ENCODE measurements around the gene PDE6H.

The PDE6H gene

DNA sequence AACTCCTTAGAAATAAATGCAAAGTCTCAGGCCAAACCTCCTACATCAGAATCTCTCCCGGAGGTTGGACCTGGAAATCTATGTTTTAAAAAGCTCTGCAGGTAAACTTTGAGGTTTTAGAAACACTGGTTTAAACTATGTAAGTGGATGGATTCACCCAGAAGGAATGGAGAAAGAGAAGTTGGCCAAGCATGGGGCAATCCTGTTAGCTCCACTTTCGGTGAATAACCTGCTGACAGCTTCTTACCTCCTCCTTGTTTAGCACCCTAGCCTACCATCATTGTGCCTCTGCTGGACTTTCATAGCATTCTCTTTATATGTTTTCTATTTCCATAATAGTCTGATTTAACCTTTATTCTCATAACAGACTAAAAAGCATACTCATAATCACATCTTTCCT, 8.4 kb upstream of the PDE6H start:
- DNase-seq, result no peak
- H3K4me3 ChIP-seq (ENCODE audit: low read depth, low read length), result no peak overlapping the region
- H3K27ac ChIP-seq, result no peak overlapping the region
- no peaks in the 10 kb centered on the region for H3K27me3 ChIP-seq (replicated peaks)
- in situ Hi-C loops (cut with HindIII; ENCODE audit: low pct_ligation_motif_present, low sequenced_read_pairs), result no loop called here
- TF ChIP-seq, protein P1, sequence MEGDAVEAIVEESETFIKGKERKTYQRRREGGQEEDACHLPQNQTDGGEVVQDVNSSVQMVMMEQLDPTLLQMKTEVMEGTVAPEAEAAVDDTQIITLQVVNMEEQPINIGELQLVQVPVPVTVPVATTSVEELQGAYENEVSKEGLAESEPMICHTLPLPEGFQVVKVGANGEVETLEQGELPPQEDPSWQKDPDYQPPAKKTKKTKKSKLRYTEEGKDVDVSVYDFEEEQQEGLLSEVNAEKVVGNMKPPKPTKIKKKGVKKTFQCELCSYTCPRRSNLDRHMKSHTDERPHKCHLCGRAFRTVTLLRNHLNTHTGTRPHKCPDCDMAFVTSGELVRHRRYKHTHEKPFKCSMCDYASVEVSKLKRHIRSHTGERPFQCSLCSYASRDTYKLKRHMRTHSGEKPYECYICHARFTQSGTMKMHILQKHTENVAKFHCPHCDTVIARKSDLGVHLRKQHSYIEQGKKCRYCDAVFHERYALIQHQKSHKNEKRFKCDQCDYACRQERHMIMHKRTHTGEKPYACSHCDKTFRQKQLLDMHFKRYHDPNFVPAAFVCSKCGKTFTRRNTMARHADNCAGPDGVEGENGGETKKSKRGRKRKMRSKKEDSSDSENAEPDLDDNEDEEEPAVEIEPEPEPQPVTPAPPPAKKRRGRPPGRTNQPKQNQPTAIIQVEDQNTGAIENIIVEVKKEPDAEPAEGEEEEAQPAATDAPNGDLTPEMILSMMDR (IDR thresholded peaks at IDR 0.05; ENCODE audit: low read depth, low read length, missing control alignments), result no peak
- no peaks in the 10 kb centered on the region for H3K36me3 ChIP-seq (replicated peaks)

- Histone ChIP-seq H3K4me3 (ENCODE audit: low read depth, low read length) (no peak overlapping the region), H3K27me3 (replicated peaks) (no peaks in the 10 kb centered on the region), H3K27ac (no peak overlapping the region), H3K36me3 (replicated peaks) (no peaks in the 10 kb centered on the region)
- in situ Hi-C loops (cut with HindIII; ENCODE audit: low pct_ligation_motif_present, low sequenced_read_pairs), result no loop called here
- TF ChIP-seq, protein P1 (IDR thresholded peaks at IDR 0.05; ENCODE audit: low read depth, low read length, missing control alignments), result no peak
- DNase-seq, result no peak
Observed at GRCh38 chr12:14965221-14965620, 7.6 kb upstream of the PDE6H start.

GRCh38 chr12:14968478-14968877, 4.4 kb upstream of the PDE6H start:
- in situ Hi-C loops (cut with HindIII; ENCODE audit: low pct_ligation_motif_present, low sequenced_read_pairs), result no loop called here
- Histone ChIP-seq H3K4me3 (ENCODE audit: low read depth, low read length) (no peak overlapping the region), H3K36me3 (replicated peaks) (no peaks in the 10 kb centered on the region), H3K27me3 (replicated peaks) (no peaks in the 10 kb centered on the region), H3K27ac (no peak overlapping the region)
- no peak for DNase-seq
- TF ChIP-seq, protein P1 (IDR thresholded peaks at IDR 0.05; ENCODE audit: low read depth, low read length, missing control alignments), result no peak

GRCh38 chr12:14970473-14970872, 2.4 kb upstream of the PDE6H start:
- TF ChIP-seq, protein P1 (IDR thresholded peaks at IDR 0.05; ENCODE audit: low read depth, low read length, missing control alignments), result no peak
- no peak overlapping the region for H3K4me3 ChIP-seq (ENCODE audit: low read depth, low read length)
- H3K27me3 ChIP-seq (replicated peaks), result no peaks in the 10 kb centered on the region
- H3K27ac ChIP-seq, result no peak overlapping the region
- H3K36me3 ChIP-seq (replicated peaks), result no peaks in the 10 kb centered on the region
- DNase-seq, result no peak
- in situ Hi-C loops (cut with HindIII; ENCODE audit: low pct_ligation_motif_present, low sequenced_read_pairs), result no loop called here

GRCh38 chr12:14974633-14975032, 1.8 kb downstream of the PDE6H start:
- in situ Hi-C loops (cut with HindIII; ENCODE audit: low pct_ligation_motif_present, low sequenced_read_pairs), result no loop called here
- TF ChIP-seq, protein P1 (IDR thresholded peaks at IDR 0.05; ENCODE audit: low read depth, low read length, missing control alignments), result no peak
- DNase-seq, result no peak
- no peaks in the 10 kb centered on the region for H3K27me3 ChIP-seq (replicated peaks)
- no peak overlapping the region for H3K27ac ChIP-seq
- H3K4me3 ChIP-seq (ENCODE audit: low read depth, low read length), result no peak overlapping the region
- no peaks in the 10 kb centered on the region for H3K36me3 ChIP-seq (replicated peaks)

DNA sequence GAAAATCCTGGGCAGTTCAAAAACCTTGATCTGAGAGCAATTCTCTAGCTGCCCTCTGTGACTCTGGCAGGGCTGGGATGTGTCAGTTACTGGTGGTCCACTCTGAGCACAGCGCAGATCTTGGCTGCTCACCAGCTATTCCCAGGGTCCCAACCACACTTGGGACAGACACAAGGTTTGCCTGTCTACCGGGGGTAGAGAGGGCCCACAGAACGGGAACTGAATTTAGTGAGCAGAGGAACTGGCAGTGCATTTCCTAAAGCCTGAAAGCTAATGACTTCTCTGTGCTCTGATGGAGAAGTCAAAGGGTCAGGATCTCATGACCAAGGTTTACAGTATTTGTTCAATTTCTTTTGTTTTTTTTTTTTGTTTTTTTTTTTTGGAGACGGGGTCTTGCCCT, 2.6 kb downstream of the PDE6H start:
- TF ChIP-seq, protein P1 (IDR thresholded peaks at IDR 0.05; ENCODE audit: low read depth, low read length, missing control alignments), result no peak
- no peaks in the 10 kb centered on the region for H3K27me3 ChIP-seq (replicated peaks)
- in situ Hi-C loops (cut with HindIII; ENCODE audit: low pct_ligation_motif_present, low sequenced_read_pairs), result no loop called here
- no peak for DNase-seq
- no peaks in the 10 kb centered on the region for H3K36me3 ChIP-seq (replicated peaks)
- H3K4me3 ChIP-seq (ENCODE audit: low read depth, low read length), result no peak overlapping the region
- no peak overlapping the region for H3K27ac ChIP-seq

All from brain microvascular endothelial cell (primary cell).